Right kidney (tissue), 9 donors: ENCODE results near the gene P4HA1.
"Not testable (repeated sequence)": the region's sequence is repeated elsewhere in the genome, so short reads cannot be mapped to it uniquely, and the experiment has no call there.

Experiments used
- DNase-seq: peaks from one replicate; pipeline ENCODE4 v3.0.0-alpha.2; 2016
- long read RNA-seq, 8 donors: transcript quantifications; one replicate each; lab custom pipeline, GENCODE V29; 2026

P4HA1 gene
- long read RNA-seq, donor 1, transcript P4HA1-203 (15 exons, 2,727 nt) = major isoform, 12 of 33 reads
- long read RNA-seq, donor 1, transcript P4HA1-202 (15 exons, 2,727 nt) = minor isoform, 6 of 33 reads
- long read RNA-seq, donor 1, partial matches to known transcripts = 15 of 33 reads
- long read RNA-seq, donor 1, other reads (novel, unspliced or antisense) = 0 of 33 reads
- long read RNA-seq, donor 2, partial matches to known transcripts = 14 of 17 reads
- long read RNA-seq, donor 2, other reads (novel, unspliced or antisense) = 0 of 17 reads
- long read RNA-seq, donor 3, transcript P4HA1-202 (15 exons, 2,727 nt) = major isoform, 5 of 7 reads
- long read RNA-seq, donor 3, partial matches to known transcripts = 0 of 7 reads
- long read RNA-seq, donor 3, other reads (novel, unspliced or antisense) = 0 of 7 reads
- long read RNA-seq, donor 4, transcript P4HA1-203 (15 exons, 2,727 nt) = major isoform, 6 of 29 reads
- long read RNA-seq, donor 4, partial matches to known transcripts = 19 of 29 reads
- long read RNA-seq, donor 4, other reads (novel, unspliced or antisense) = 0 of 29 reads
- long read RNA-seq, donor 5, transcript P4HA1-203 (15 exons, 2,727 nt) = major isoform, 7 of 18 reads
- long read RNA-seq, donor 5, partial matches to known transcripts = 10 of 18 reads
- long read RNA-seq, donor 5, other reads (novel, unspliced or antisense) = 0 of 18 reads
- long read RNA-seq, donor 6, transcript P4HA1-203 (15 exons, 2,727 nt) = major isoform, 6 of 32 reads
- long read RNA-seq, donor 6, partial matches to known transcripts = 25 of 32 reads
- long read RNA-seq, donor 6, other reads (novel, unspliced or antisense) = 0 of 32 reads
- long read RNA-seq, donor 7, transcript P4HA1-203 (15 exons, 2,727 nt) = major isoform, 10 of 47 reads
- long read RNA-seq, donor 7, partial matches to known transcripts = 32 of 47 reads
- long read RNA-seq, donor 7, other reads (novel, unspliced or antisense) = 0 of 47 reads
- long read RNA-seq, donor 8, transcript P4HA1-203 (15 exons, 2,727 nt) = major isoform, 7 of 16 reads
- long read RNA-seq, donor 8, partial matches to known transcripts = 7 of 16 reads
- long read RNA-seq, donor 8, other reads (novel, unspliced or antisense) = 0 of 16 reads

- peak; percentile 97 for DNase-seq
Measured at GRCh38 chr10:73096449-73097304, at the start of gene P4HA1. Gene P4HA1, minus strand, starts transcription at chr10:73096866. Its CDS starts 21,983 bp downstream, at chr10:73074883.

GRCh38 chr10:73141603-73142002 lies 44.9 kb upstream of the P4HA1 start:
- DNase-seq = no peak

GRCh38 chr10:73139251-73139650 lies 42.6 kb upstream of the P4HA1 start:
- no peak for DNase-seq

- no peak for DNase-seq
Measured at GRCh38 chr10:73136627-73137026, 40.0 kb upstream of the P4HA1 start.

GRCh38 chr10:73134727-73135126 lies 38.1 kb upstream of the P4HA1 start:
- DNase-seq = no peak

GRCh38 chr10:73131913-73132686 lies 35.4 kb upstream of the P4HA1 start:
- no peak for DNase-seq

GRCh38 chr10:73131301-73131700 lies 34.6 kb upstream of the P4HA1 start:
- DNase-seq = no peak

- DNase-seq = no peak
Measured at GRCh38 chr10:73126343-73126742, 29.7 kb upstream of the P4HA1 start.

- DNase-seq = no peak
Measured at GRCh38 chr10:73119952-73120351, 23.3 kb upstream of the P4HA1 start.

- no peak for DNase-seq
Measured at GRCh38 chr10:73119457-73119856, 22.8 kb upstream of the P4HA1 start.

- DNase-seq = no peak
Measured at GRCh38 chr10:73117976-73118743, 21.5 kb upstream of the P4HA1 start.

- no peak for DNase-seq
Measured at GRCh38 chr10:73116017-73116416, 19.4 kb upstream of the P4HA1 start.

- DNase-seq = no peak
Measured at GRCh38 chr10:73113551-73113950, 16.9 kb upstream of the P4HA1 start.

- not testable (repeated sequence) for DNase-seq
Measured at GRCh38 chr10:73112032-73112431, 15.4 kb upstream of the P4HA1 start.

- DNase-seq = peak; percentile 57
Measured at GRCh38 chr10:73110345-73110849, 13.7 kb upstream of the P4HA1 start, which contains the start of gene NUDT13. Gene NUDT13, plus strand, starts transcription at chr10:73110455. Its CDS starts 3,911 bp downstream, at chr10:73114366.

GRCh38 chr10:73109248-73109652 lies 12.6 kb upstream of the P4HA1 start:
- DNase-seq = not testable (repeated sequence)

GRCh38 chr10:73106301-73106700 lies 9.6 kb upstream of the P4HA1 start:
- no peak for DNase-seq

GRCh38 chr10:73099141-73099540 lies 2.5 kb upstream of the P4HA1 start:
- DNase-seq = no peak

GRCh38 chr10:73097305-73097670 lies 622 bp upstream of the P4HA1 start:
- DNase-seq = no peak

GRCh38 chr10:73096041-73096448 lies 621 bp downstream of the P4HA1 start:
- no peak for DNase-seq
